HepG2 (cell line): Measurements from ENCODE around the gene GGA1. TPM values are rescaled to one million over a fixed set of nuclear protein-coding genes. Genes with fewer than 3 reads are reported as not detected.

ENCODE experiments used
- CERS6 ChIP-seq: sonication (generic); formaldehyde crosslinking; IDR thresholded peaks from 2 replicates; pipeline ENCODE4 v1.5.0; 2020; ENCODE audit warnings: missing genetic modification reagents
- CSRNP2 ChIP-seq: sonication (generic); formaldehyde crosslinking; conservative IDR thresholded peaks from 2 replicates; pipeline ENCODE4 v1.8.0; 2022; ENCODE audit warnings: low read depth, missing genetic modification reagents
- HIVEP1 ChIP-seq: sonication (generic); formaldehyde crosslinking; IDR thresholded peaks from 2 replicates; pipeline ENCODE4 v1.4.0; 2020; ENCODE audit warnings: mild to moderate bottlenecking, missing genetic modification reagents
- HNF1A ChIP-seq, 2 experiments: sonication (generic) in 1 of 2; formaldehyde crosslinking in 1 of 2; IDR thresholded peaks; 2 replicates each; pipeline versions ENCODE4 v1.4.0 to v1.6.1; 2016 to 2020; ENCODE audit warnings: borderline replicate concordance in 1 of 2, low read depth in 1 of 2, mild to moderate bottlenecking in 1 of 2, missing genetic modification reagents in 1 of 2
- KIAA2018 ChIP-seq: sonication (generic); formaldehyde crosslinking; IDR thresholded peaks from 2 replicates; pipeline ENCODE4 v1.5.0; 2020; ENCODE audit warnings: mild to moderate bottlenecking, missing genetic modification reagents, borderline replicate concordance
- MEIS1 ChIP-seq: sonication (generic); formaldehyde crosslinking; IDR thresholded peaks from 2 replicates; pipeline ENCODE4 v1.9.0; 2021; ENCODE audit warnings: mild to moderate bottlenecking, missing genetic modification reagents, moderate library complexity, borderline replicate concordance
- REPIN1 ChIP-seq: sonication (generic); formaldehyde crosslinking; IDR thresholded peaks from 2 replicates; pipeline ENCODE4 v1.8.0; 2022; ENCODE audit warnings: missing genetic modification reagents, low read depth, mild to moderate bottlenecking, borderline replicate concordance
- RXRA ChIP-seq: sonication (generic); formaldehyde crosslinking; IDR thresholded peaks from 2 replicates; pipeline ENCODE4 v1.5.1; 2020; ENCODE audit warnings: missing genetic modification reagents
- SSRP1 ChIP-seq: IDR thresholded peaks from 2 replicates; pipeline ENCODE4 v1.6.1; 2016; ENCODE audit warnings: control low read depth
- ZNF234 ChIP-seq: sonication (generic); formaldehyde crosslinking; conservative IDR thresholded peaks from 2 replicates; pipeline ENCODE4 v1.5.1; 2020; ENCODE audit warnings: mild to moderate bottlenecking, missing genetic modification reagents
- ZNF720 ChIP-seq: sonication (generic); formaldehyde crosslinking; IDR thresholded peaks from 2 replicates; pipeline ENCODE4 v1.4.0; 2020; ENCODE audit warnings: missing genetic modification reagents
- ZSCAN30 ChIP-seq: sonication (generic); formaldehyde crosslinking; IDR thresholded peaks from 2 replicates; pipeline ENCODE4 v1.5.0; 2020; ENCODE audit warnings: mild to moderate bottlenecking, missing genetic modification reagents
- polyA plus RNA-seq, 8 experiments: library from polyadenylated mRNA; depleted of rRNA in 3 of 8; stranded (reverse) in 7 of 8; unstranded in 1 of 8; fragments of >200 nt; fragmentation: Illumina TruSeq in 4 of 8; extraction: Trizol in 4 of 8; gene quantifications; 2 replicates each; pipeline versions ENCODE4 v1.2.1 to v1.2.3, GENCODE V29; 2011 to 2016; ENCODE audit warnings: low read depth in 4 of 8, missing spikeins in 1 of 8, mixed read lengths in 1 of 8; ENCODE audit not compliant: insufficient read depth in 1 of 8
- total RNA-seq, 5 experiments: library from RNA; depleted of rRNA; stranded (reverse); fragments of >200 nt; fragmentation: Illumina TruSeq; extraction: Trizol; gene quantifications; 2 replicates each; pipeline ENCODE4 v1.2.3, GENCODE V29; 2016; ENCODE audit warnings: low read depth in 1 of 5

Gene GGA1
- total and polyA plus RNA-seq, 2 of the 13 experiments (the other 11 are each of a cell fraction or from before 2014, with no cell fraction given): 29.1 to 87.2 TPM

- TF ChIP-seq CERS6 (CRISPR knock-in tag): no peak
- TF ChIP-seq ZNF720 (CRISPR knock-in tag): no peak
- TF ChIP-seq REPIN1 (CRISPR knock-in tag): no peak; the same call in 1 of the 2 replicates
- 0 out of 2 replicates have a peak, but pooled peaks have one; percentile 60 for TF ChIP-seq RXRA (CRISPR knock-in tag)
- 0 out of 2 replicates have a peak, but pooled peaks have one; percentile 21 for TF ChIP-seq SSRP1 (CRISPR knock-in tag)
- no peak for TF ChIP-seq ZNF234 (CRISPR knock-in tag)
- no peak for TF ChIP-seq CSRNP2 (CRISPR knock-in tag)
- TF ChIP-seq MEIS1: no peak
- no peak for TF ChIP-seq KIAA2018 (CRISPR knock-in tag)
- TF ChIP-seq ZSCAN30: no peak
- 0 out of 2 replicates have a peak, but pooled peaks have one; percentile 34 for TF ChIP-seq HIVEP1 (CRISPR knock-in tag)
- TF ChIP-seq HNF1A (IDR thresholded peaks at IDR 0.05; ENCODE audit: low read depth): no peak
- peak; percentile 19; the same call in 1 of the 2 replicates for TF ChIP-seq HNF1A (CRISPR knock-in tag; IDR thresholded peaks at IDR 0.05; ENCODE audit: borderline replicate concordance)
Observed at GRCh38 chr22:37566903-37567798, 41.5 kb upstream of the GGA1 start (continued).
